Middle frontal gyrus (tissue), 1 donor: ENCODE data around the gene POLR1A.
A peak's percentile ranks its signal among the peaks of the same experiment; 100 is the strongest.

ENCODE experiments used
- DNase-seq: peaks from one replicate; pipeline ENCODE4 v3.0.0-alpha.2; 2015; ENCODE audit warnings: low spot score; ENCODE audit errors: extremely low spot score

Gene POLR1A

GRCh38 chr2:86065512-86065911 is 40.2 kb downstream of the POLR1A start:
- peak; percentile 5 for DNase-seq

GRCh38 chr2:86064006-86064405 is 41.7 kb downstream of the POLR1A start:
- no peak for DNase-seq

- DNase-seq = no peak
These were observed 43.6 kb downstream of the POLR1A start for GRCh38 chr2:86062043-86062442.

- no peak for DNase-seq
These were observed 48.9 kb downstream of the POLR1A start for GRCh38 chr2:86056590-86057331.

- DNase-seq = no peak
These were observed 50.4 kb downstream of the POLR1A start for GRCh38 chr2:86055314-86055713.

GRCh38 chr2:86054535-86055082 is 51.1 kb downstream of the POLR1A start:
- DNase-seq = no peak

- no peak for DNase-seq
These were observed 52.5 kb downstream of the POLR1A start for GRCh38 chr2:86053166-86053565.

GRCh38 chr2:86052676-86053075 is 53.0 kb downstream of the POLR1A start:
- no peak for DNase-seq

- DNase-seq = no peak
These were observed 53.4 kb downstream of the POLR1A start for GRCh38 chr2:86052265-86052664.

GRCh38 chr2:86050301-86050700 is 55.4 kb downstream of the POLR1A start:
- DNase-seq = no peak

GRCh38 chr2:86049529-86049928 is 56.2 kb downstream of the POLR1A start:
- no peak for DNase-seq

- DNase-seq = no peak
These were observed 56.8 kb downstream of the POLR1A start for GRCh38 chr2:86048888-86049287.

GRCh38 chr2:86048383-86048701 is 57.3 kb downstream of the POLR1A start:
- DNase-seq = no peak

GRCh38 chr2:86047575-86048382 is 57.9 kb downstream of the POLR1A start:
- DNase-seq = no peak

GRCh38 chr2:86045541-86045940 is 60.1 kb downstream of the POLR1A start:
- DNase-seq = no peak

- no peak for DNase-seq
These were observed 61.1 kb downstream of the POLR1A start for GRCh38 chr2:86044614-86045013.

GRCh38 chr2:86044045-86044444 is 61.6 kb downstream of the POLR1A start:
- DNase-seq = no peak

- DNase-seq = no peak
These were observed 63.2 kb downstream of the POLR1A start for GRCh38 chr2:86042256-86043168.

- no peak for DNase-seq
These were observed 65.6 kb downstream of the POLR1A start for GRCh38 chr2:86039963-86040655.

GRCh38 chr2:86039178-86039962 is 66.3 kb downstream of the POLR1A start:
- no peak for DNase-seq
